HG03460 (cell line): ENCODE results near the gene TMC2.

Experiments
- ATAC-seq: cut with Tn5 transposase; IDR thresholded peaks from one replicate; pipeline ENCODE4 v1.9.1; 2021; ENCODE audit not compliant: unreplicated experiment

TMC2 gene

DNA sequence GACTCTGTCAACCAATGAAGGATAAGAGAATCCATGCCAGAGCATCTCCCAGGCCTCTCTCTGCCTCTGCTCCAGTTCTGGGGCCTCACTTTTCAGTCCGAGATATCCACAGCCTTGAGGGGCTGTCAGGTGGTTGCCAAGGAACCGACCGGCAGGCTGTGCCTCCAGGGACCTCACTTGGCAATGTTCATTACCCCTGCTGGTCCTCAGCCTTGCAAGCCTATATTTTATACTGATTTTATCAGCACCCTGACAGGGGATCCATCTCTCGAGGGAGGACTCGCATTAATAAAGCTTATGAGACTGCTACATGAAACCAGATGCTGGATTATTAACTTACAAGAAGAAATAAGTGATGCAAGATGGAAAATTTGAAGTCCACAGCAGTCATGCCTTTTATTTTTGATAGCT is 39.9 kb downstream of the TMC2 start:
- no peak for ATAC-seq

DNA sequence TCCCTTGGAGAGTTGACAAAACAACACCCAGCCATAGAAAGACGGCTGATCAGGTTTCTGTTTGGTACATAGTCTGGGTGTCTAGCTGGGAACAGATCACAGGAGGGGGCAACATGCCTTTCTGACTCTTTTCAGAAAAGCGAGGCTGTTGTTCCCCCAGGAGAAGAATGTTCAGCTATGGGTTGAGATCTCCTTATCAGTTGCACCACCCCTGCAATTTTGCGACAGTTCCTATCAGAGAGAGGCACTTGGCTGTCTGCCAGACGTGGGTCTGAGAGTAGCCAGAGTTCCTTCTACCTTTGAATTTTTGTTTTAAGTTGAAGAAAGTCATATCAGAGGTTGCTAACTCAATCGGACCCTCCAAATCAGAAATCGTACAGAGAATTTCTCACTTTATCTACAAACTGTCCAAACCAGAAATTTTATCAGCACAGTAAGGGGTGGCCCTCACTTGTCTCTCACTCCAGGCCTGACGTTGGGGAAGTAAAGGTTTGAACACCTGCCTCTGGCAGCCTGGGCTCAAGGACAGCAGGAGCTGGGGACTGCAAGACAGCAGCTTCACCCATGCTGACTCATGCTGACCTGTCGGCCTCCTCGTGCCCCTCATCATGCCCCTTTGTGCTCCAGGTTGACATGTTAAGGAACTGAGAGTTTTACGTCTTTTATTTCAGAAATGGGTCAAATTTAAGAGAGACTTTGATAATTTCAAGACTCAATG is 42.3 kb downstream of the TMC2 start:
- no peak for ATAC-seq

DNA sequence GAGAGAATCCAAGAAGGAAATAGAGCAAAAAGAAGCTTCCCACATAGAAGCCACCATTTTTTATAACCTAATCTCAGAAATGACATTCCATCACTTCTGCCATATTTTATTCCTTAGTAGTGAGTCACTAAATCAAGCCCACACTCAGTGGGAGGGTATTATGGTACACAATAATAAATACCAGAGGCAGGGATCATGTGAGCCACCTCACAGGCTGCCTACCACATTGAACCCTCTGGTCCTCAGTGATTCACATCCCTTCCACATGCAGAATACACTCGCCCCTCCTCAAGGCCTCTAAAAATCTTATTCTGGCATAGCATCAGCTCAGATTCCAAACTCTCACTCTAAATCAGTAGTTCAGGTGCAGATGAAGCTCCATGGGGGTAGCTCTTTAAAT is 49.4 kb downstream of the TMC2 start:
- no peak for ATAC-seq

DNA sequence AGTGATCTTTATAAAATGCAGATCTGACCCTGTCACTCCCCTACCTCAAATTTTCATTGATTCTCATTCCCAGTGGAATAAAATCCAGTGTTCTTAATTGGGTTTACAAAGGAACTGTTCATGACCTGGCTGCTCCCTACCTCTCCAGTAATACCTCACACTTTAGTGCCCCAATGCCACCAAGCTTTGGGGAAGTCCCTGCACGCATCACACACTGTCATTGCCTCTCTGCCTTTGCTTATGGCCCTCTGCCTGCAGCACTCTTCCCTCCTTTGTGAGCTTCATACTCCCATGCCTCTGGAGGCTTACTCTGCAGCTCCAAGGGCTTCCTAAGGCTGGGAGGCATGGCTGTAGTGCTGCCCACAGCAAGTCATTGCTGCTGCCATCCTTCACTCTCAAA is 57.4 kb downstream of the TMC2 start:
- no peak for ATAC-seq

DNA sequence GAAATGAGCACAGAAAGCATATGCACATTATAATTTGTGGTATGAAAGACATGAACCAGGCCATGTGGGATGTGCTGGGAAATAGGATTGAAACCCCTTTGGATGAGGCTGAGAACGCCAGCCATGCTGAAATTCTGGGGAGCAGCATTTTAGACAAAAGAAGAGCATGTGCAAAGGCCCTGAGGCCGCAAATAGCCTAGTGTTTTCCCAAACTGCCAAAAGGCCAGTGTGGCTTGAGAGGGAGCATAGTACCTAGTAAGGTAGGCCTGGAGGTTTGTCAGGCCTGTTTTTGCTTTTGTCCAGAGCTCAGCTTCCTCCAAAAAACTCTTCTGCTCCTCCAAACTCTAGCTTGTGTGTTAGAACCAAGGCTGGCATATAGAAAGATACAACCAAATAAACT is 58.7 kb downstream of the TMC2 start:
- ATAC-seq = no peak

DNA sequence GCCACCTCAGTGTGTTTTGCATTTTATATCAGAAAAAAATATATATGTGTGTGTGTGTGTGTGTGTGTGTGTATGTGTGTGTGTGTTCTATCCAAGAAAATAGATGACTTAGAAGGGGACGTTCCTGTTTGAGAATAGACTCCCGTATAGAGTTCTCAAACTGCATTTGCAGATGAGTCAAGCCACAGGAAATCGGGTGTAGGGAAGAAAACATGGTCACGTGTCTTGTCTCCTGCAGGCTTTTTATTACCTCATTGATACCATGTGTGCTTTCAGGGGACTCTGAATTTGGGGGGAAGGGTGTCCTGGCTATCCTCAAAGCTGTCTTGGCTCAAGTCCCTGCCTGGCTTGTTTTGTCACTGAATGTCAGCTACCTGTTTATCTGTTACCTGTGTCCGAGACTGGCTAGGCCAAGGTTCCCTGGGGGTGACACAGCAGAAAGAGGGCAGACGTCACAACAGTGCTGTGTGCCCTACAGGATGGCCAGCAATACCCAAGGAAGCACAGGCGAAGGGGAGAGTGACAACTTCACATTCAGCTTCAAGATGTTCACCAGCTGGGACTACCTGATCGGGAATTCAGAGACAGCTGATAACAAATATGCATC is 60.4 kb downstream of the TMC2 start:
- ATAC-seq = no peak

DNA sequence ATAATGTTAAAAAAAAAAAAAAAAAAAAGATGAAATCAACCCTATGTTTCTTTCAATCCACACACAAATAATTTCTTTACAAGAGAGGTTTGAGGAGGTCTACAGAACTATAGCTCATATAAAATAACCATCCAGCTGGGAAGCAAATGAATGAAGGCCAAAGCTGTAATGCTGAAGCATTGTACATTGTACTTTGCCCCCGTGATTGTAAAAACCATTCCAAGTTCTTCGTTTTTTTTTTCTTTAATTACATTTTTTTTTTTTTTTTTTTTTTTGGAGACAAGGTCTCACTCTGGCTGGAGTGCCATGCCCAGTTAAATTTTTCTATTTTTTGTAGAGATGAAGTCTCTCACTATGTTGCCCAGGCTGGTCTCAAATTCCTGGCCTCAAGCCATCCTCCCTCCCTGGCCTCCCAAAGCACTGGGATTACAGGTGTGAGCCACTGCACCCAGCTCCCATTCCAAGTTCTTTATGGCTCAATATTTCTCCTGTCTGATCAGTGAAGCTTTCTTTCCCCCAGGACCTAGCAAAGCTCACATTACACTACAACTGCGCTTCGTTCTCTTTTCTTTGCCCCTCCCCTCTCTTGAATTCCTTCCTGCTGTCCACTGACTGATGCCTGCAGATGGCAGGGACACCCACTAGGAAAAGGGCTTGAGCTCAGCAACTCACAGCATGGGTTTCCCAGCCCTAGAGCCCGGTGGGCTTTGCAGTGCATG is 63.1 kb downstream of the TMC2 start:
- no peak for ATAC-seq

DNA sequence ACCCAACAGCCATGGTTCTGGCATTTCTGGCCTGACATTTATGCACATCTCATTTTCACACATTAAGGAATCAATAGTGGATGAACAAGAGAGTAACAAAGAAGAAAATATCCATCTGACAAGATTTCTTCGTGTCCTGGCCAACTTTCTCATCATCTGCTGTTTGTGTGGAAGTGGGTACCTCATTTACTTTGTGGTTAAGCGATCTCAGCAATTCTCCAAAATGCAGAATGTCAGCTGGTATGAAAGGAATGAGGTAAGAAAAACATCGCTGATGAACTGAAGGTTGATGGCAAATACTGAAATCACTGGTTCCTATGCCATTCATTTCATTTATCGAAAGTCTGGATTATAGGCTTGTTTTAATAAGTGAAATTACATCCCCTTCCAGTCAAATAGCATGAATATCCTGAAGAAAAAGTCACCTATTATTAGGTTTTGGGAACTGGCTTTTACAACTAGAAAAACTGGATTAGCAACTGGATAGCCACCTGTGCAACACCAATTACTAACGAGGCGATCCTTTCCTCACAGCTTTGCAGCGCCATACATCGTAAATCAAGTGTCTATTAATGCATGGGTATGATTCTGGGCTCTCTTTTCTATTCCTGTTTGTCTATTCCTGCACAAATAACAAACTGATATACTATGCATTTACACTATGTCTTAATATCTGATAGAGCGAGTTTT is 65.8 kb downstream of the TMC2 start:
- no peak for ATAC-seq

DNA sequence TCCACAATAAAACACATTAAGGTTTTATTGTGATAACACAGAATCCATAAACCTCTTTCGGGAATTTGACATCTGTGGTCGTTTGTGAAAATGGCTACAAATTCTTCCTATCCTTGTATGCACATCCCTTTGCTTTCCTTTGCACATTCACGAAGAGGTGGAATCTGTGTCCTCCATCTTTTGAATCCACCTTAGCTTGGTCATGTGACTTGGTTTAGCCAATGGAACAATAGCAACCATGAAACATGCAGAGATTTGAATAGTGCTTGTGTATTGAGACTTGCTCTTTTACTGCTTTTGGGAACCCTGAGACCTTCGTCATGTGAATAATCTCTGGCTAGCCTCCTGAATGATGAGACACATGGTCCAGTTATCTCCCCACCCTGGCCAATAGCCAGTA is 66.4 kb downstream of the TMC2 start:
- no peak for ATAC-seq

DNA sequence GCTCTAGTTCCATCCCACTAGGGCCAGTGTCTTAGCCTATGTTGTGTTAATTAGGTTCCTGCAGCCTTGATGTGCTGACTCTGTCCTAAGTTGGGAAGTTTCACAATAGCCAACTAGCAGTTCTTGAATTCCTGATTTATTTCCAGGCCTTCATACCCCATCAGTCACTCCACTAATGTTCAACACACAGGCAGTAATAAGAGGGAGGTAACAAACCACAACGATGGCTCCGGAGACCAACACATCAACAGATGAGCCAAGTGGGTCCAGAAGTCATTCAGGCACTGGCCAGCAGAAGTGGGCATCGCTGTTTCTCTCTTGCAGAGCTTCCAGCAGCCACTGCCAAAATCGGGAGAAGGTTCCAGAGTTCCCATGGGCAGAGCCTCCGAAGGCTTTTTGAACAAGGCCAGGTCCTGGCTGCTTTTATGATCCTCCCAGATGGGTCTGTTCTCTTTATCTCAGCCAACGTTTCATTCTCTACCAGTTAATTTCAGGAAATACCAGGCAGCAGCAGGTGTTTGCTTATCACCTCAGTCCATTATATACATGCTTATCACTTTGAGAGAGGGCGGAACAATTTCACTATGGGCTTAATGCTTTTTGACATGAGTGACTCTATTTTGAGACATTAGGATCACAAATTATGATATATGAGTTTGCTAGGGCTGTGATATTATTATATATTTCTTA is 67.6 kb downstream of the TMC2 start:
- ATAC-seq = no peak

DNA sequence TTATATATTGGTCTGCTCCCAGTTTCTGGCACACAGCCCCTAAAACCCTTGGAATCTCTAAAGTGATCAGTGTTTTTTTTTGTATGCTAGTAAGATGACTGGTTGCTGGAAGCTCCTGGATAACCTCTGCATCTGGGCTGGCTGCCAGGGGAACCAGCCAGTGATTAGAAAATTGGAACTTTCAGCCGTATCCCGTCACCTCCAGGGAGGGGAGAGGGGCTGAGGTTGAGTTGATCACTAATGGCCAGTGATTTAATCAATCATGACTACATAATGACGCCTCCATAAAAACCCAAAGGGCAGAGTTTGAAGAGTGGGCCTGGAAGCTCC is 68.1 kb downstream of the TMC2 start:
- ATAC-seq = no peak

DNA sequence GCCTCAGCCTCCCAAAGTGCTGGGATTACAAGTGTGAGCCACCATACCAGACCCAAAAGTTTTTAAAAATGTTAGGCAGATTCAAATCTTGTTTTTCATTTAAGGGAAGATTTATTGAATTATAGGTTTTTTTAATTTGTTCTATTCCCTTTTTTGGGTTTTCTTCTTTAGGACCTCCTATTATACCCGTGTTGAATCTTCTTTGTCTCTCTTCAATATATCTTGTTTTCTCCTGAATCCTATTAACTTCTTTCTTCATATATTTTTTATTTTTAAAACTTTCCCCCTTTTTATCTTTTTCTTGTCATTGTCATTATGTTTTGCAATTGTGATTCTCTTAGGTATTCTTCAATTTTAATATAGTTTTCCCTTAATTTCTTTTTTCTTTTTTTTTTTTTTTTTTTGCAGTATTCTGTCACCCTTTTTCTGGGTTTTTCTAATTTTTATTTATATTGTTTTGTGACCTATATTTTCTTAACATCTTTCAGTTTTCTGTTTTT is 70.2 kb downstream of the TMC2 start:
- ATAC-seq = no peak

DNA sequence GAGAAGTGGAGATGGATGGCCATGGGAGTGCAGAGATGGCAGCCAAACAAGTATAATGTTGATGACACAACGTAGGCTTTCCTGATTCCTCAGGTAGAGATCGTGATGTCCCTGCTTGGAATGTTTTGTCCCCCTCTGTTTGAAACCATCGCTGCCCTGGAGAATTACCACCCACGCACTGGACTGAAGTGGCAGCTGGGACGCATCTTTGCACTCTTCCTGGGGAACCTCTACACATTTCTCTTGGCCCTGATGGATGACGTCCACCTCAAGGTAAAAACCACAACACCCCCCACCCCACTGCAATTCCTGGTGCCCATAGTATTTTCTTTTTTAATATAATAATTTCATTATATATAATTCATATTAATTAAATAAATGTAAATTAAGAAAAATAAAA is 74.0 kb downstream of the TMC2 start:
- no peak for ATAC-seq

DNA sequence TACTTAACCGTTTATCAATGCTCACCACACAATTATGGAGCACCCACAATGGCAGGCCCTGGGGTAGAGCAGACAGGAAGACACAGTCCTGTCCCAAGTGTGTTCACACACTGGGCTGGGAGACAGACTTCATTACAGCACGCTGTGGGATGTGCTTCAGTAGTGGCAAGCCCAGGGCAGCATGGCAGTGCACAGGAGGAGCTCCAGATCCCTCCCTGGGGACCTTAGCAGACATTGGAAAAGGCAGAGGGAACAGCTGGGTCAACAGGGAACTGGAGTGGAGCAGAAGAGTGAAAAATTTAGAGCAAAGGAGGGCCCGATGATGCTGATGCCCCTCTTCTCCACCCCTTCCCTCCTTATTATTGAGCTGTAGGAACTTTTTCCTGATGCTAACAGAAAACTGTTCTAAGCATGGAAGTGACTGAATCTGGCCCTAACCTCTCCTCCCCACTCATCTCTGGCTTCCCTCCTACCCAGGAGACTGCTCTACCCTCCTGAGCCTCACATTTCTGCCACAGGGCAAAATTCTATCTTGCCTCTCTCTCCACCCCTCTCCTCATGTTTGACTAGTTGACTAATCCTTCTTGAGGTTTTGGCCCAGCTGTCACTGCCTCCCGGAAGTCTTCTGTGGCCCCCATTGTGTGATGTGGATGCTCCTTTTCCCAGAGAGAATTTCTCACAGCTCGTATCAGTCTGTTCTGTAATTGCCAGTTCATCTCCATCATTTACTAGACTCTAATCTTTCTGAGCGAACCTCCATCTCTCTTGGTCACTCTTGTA is 74.8 kb downstream of the TMC2 start:
- ATAC-seq = no peak

DNA sequence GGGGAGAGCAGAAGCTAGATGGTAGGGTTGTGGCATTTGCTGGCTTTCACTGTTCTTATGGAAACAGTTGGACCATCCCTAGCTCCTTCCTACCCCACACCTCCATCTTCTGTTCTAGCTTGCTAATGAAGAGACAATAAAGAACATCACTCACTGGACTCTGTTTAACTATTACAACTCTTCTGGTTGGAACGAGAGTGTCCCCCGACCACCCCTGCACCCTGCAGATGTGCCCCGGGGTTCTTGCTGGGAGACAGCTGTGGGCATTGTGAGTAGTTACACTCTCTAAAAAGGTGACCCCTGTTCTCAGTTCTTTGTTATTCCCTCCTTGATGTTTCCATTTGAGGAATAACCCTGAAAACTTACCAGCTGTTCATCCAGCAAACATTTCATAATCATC is 75.7 kb downstream of the TMC2 start:
- ATAC-seq = no peak

DNA sequence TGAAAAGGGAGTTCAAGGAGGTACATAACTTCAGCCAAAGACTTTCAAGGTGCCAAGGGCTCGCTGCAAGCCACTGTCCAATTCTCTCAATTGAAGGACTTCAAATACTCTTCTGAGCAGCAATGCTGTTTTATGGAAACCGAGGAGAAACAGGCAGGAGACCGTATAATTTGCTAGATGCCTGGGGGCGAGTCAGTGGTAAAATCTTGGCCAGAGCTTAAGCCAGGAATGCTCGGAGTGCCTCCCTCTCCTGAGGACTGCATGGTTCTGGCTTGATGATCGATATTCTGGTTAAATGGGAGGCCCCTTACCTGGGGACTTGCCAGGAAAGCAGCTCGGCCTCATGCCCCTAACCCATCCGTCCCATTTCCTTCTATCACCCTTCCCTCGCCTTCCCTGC is 80.3 kb downstream of the TMC2 start:
- ATAC-seq = no peak

DNA sequence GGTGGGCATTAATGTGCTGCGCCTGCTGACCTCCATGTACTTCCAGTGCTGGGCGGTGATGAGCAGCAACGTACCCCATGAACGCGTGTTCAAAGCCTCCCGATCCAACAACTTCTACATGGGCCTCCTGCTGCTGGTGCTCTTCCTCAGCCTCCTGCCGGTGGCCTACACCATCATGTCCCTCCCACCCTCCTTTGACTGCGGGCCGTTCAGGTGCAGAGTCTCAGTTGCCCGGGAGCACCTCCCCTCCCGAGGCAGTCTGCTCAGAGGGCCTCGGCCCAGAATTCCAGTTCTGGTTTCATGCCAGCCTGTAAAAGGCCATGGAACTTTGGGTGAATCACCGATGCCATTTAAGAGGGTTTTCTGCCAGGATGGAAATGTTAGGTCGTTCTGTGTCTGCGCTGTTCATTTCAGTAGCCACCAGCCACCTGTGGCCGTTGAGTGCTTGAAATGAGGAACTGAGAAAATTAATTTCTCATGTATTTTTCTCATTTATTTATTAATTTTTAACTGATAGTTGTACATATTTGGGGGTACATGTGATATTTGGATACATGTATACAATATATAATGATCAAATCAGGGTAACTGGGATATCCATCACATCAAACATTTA is 80.8 kb downstream of the TMC2 start:
- no peak for ATAC-seq

DNA sequence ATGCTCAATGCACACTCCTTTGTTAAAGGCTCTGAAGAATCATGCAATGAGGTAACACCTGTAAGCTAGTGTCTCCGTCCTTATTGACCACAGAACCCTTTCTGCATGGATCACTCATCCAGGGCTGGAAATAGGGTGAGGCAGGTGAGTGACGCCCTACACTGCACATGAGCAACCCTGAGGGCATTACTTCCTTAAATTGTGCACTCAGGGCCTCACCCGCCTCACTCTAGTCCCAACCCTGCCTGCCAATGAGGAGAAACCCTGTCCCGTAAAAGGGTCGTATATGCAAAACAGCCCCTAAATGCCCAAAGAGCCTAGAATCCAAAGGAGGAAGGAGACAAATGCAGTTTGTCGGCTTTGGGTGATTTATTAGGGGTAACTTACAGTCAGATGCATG is 82.4 kb downstream of the TMC2 start:
- no peak for ATAC-seq

DNA sequence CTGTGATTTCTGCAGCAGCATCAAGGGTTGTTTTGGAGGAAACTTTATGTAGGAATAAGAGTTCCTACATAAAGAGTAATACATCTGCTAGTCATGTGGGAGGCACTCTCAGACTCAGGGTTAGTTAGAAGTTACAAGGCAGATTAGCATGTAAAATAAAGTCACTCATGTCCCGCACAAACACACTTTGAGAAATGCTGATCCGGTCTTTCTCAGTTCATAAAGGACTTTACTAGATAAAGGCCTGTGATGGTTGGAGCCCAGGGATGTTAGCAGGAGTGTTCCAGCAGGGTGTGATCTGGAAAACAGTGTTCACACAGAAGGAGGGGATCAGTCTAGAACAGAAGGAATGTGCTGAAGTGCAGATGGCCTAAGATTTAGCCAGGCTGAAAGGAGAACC is 83.0 kb downstream of the TMC2 start:
- ATAC-seq = no peak

DNA sequence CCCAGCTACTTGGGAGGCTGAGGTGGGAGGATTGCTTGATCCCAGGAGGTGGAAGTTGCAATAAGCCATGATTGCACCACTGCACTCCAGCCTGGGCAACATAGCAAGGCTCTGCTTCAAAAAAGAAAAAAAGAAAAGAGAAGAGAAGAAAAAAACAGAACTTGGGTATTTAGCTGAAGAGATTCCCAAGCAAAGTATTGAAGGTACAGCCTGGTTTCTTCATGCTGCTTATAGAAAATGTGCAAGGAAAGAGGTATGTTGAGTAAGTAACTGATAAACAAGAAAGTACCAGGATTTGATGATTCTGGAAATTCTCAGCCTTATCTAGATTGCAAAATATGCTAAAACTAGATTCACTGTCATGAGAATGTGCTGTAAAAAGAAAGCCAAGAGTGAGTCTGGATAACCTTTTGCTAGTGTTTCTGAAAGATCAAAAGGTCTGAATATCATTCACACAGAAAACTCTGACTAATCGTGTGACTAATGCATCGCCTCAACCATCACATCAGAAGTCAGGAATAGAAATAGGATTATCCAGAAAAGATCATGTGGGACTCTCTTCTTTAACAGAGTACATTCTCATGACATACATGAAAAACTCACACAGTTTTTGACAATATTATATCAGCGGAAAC is 83.7 kb downstream of the TMC2 start:
- ATAC-seq = no peak
